ENCODE results near the gene SNED1.

- TF ChIP-seq ZFP3 (tag by site-specific recombination; IDR thresholded peaks at IDR 0.05; ENCODE audit: low read depth) (no peak), SALL2 (tag by site-specific recombination; IDR thresholded peaks at IDR 0.05; ENCODE audit: borderline replicate concordance) (no peak), ZNF549 (tag by site-specific recombination; IDR thresholded peaks at IDR 0.05) (no peak), TSHZ1 (tag by site-specific recombination; IDR thresholded peaks at IDR 0.05; ENCODE audit: borderline replicate concordance) (no peak), CTCF (tag by site-specific recombination; IDR thresholded peaks at IDR 0.05) (no peak), ZBTB21 (tag by site-specific recombination; IDR thresholded peaks at IDR 0.05) (no peak), ZNF391 (tag by site-specific recombination; IDR thresholded peaks at IDR 0.05; ENCODE audit: borderline replicate concordance, low read depth) (no peak), REST (tag by site-specific recombination; IDR thresholded peaks at IDR 0.05) (no peak), ZNF398 (tag by site-specific recombination; IDR thresholded peaks at IDR 0.05) (no peak), TCF7L2 (IDR thresholded peaks at IDR 0.05; ENCODE audit: borderline replicate concordance, low read depth, low read length) (no peak), ZNF560 (tag by site-specific recombination; IDR thresholded peaks at IDR 0.05; ENCODE audit: borderline replicate concordance) (no peak)
Observed at GRCh38 chr2:241094172-241094571, 95.8 kb downstream of the SNED1 start.
